Measurements from ENCODE around the gene HLA-G.
"Not testable (repeated sequence)": the region's sequence is repeated elsewhere in the genome, so short reads cannot be mapped to it uniquely, and the experiment has no call there.

The HLA-G gene

GRCh38 chr6:29827579-29828470, at the start of gene HLA-G:
TSS of gene HLA-G (plus strand) at chr6:29827825. CDS start at chr6:29827845, 20 bp downstream.
- DNase-seq (ENCODE audit: low spot score) = no peak

- DNase-seq (ENCODE audit: low spot score) = not testable (repeated sequence)
Measured at GRCh38 chr6:29780019-29780698, 47.5 kb upstream of the HLA-G start.

GRCh38 chr6:29789176-29789575, 38.4 kb upstream of the HLA-G start:
- no peak for DNase-seq (ENCODE audit: low spot score)

- DNase-seq (ENCODE audit: low spot score) = no peak
Measured at GRCh38 chr6:29790626-29791025, 37.0 kb upstream of the HLA-G start.

GRCh38 chr6:29791162-29791561, 36.5 kb upstream of the HLA-G start:
- no peak for DNase-seq (ENCODE audit: low spot score)

- no peak for DNase-seq (ENCODE audit: low spot score)
Measured at GRCh38 chr6:29791786-29792122, 35.9 kb upstream of the HLA-G start.

- no peak for DNase-seq (ENCODE audit: low spot score)
Measured at GRCh38 chr6:29792123-29793035, 35.2 kb upstream of the HLA-G start.

- no peak for DNase-seq (ENCODE audit: low spot score)
Measured at GRCh38 chr6:29793036-29793356, 34.6 kb upstream of the HLA-G start.

GRCh38 chr6:29793796-29794195, 33.8 kb upstream of the HLA-G start:
- no peak for DNase-seq (ENCODE audit: low spot score)

- DNase-seq (ENCODE audit: low spot score) = peak; percentile 38
Measured at GRCh38 chr6:29796026-29796425, 31.6 kb upstream of the HLA-G start.

- peak; percentile 86 for DNase-seq (ENCODE audit: low spot score)
Measured at GRCh38 chr6:29797135-29797534, 30.5 kb upstream of the HLA-G start.

- no peak for DNase-seq (ENCODE audit: low spot score)
Measured at GRCh38 chr6:29797966-29798365, 29.7 kb upstream of the HLA-G start.

GRCh38 chr6:29800254-29800653, 27.4 kb upstream of the HLA-G start:
- DNase-seq (ENCODE audit: low spot score) = no peak

- DNase-seq (ENCODE audit: low spot score) = no peak
Measured at GRCh38 chr6:29806387-29806786, 21.2 kb upstream of the HLA-G start.

GRCh38 chr6:29809249-29809648, 18.4 kb upstream of the HLA-G start:
- no peak for DNase-seq (ENCODE audit: low spot score)

- no peak for DNase-seq (ENCODE audit: low spot score)
Measured at GRCh38 chr6:29810371-29810770, 17.3 kb upstream of the HLA-G start.

GRCh38 chr6:29811377-29811776, 16.2 kb upstream of the HLA-G start:
- no peak for DNase-seq (ENCODE audit: low spot score)

- no peak for DNase-seq (ENCODE audit: low spot score)
Measured at GRCh38 chr6:29813066-29813465, 14.6 kb upstream of the HLA-G start.

- DNase-seq (ENCODE audit: low spot score) = no peak
Measured at GRCh38 chr6:29813809-29814208, 13.8 kb upstream of the HLA-G start.

GRCh38 chr6:29814379-29815117, 13.1 kb upstream of the HLA-G start:
- DNase-seq (ENCODE audit: low spot score) = no peak

GRCh38 chr6:29815118-29815750, 12.4 kb upstream of the HLA-G start:
- no peak for DNase-seq (ENCODE audit: low spot score)
